HG02798 (cell line): ENCODE measurements around the gene JAKMIP2.
"Not testable (repeated sequence)": the region's sequence is repeated elsewhere in the genome, so short reads cannot be mapped to it uniquely, and the experiment has no call there.

Source experiments
- ATAC-seq: cut with Tn5 transposase; IDR thresholded peaks from one replicate; pipeline ENCODE4 v1.9.1; 2021; ENCODE audit warnings: mild to moderate bottlenecking; ENCODE audit not compliant: unreplicated experiment, poor library complexity

JAKMIP2 gene

GRCh38 chr5:147751156-147751830, 31.2 kb downstream of the JAKMIP2 start:
- ATAC-seq, result no peak

GRCh38 chr5:147750065-147750464, 32.5 kb downstream of the JAKMIP2 start:
- no peak for ATAC-seq

GRCh38 chr5:147748590-147748989, 33.9 kb downstream of the JAKMIP2 start:
- ATAC-seq, result no peak

GRCh38 chr5:147746986-147747385, 35.5 kb downstream of the JAKMIP2 start:
- no peak for ATAC-seq

- no peak for ATAC-seq
These were observed 38.7 kb downstream of the JAKMIP2 start for GRCh38 chr5:147743678-147744374.

- no peak for ATAC-seq
These were observed 39.5 kb downstream of the JAKMIP2 start for GRCh38 chr5:147743012-147743411.

- ATAC-seq, result no peak
These were observed 40.4 kb downstream of the JAKMIP2 start for GRCh38 chr5:147742151-147742550.

- no peak for ATAC-seq
These were observed 41.7 kb downstream of the JAKMIP2 start for GRCh38 chr5:147740864-147741263.

GRCh38 chr5:147737921-147738320, 44.6 kb downstream of the JAKMIP2 start:
- no peak for ATAC-seq

- no peak for ATAC-seq
These were observed 46.9 kb downstream of the JAKMIP2 start for GRCh38 chr5:147735621-147736125.

GRCh38 chr5:147734894-147735293, 47.6 kb downstream of the JAKMIP2 start:
- no peak for ATAC-seq

- no peak for ATAC-seq
These were observed 49.5 kb downstream of the JAKMIP2 start for GRCh38 chr5:147733075-147733474.

- ATAC-seq, result no peak
These were observed 50.1 kb downstream of the JAKMIP2 start for GRCh38 chr5:147732291-147732883.

GRCh38 chr5:147731431-147732290, 50.9 kb downstream of the JAKMIP2 start:
- ATAC-seq, result no peak

- no peak for ATAC-seq
These were observed 55.3 kb downstream of the JAKMIP2 start for GRCh38 chr5:147727200-147727599.

GRCh38 chr5:147721191-147721960, 61.2 kb downstream of the JAKMIP2 start:
- not testable (repeated sequence) for ATAC-seq

- ATAC-seq, result no peak
These were observed 68.8 kb downstream of the JAKMIP2 start for GRCh38 chr5:147713550-147714295.

GRCh38 chr5:147712598-147712997, 69.9 kb downstream of the JAKMIP2 start:
- ATAC-seq, result no peak

GRCh38 chr5:147712019-147712418, 70.5 kb downstream of the JAKMIP2 start:
- ATAC-seq, result no peak
